Thymus (tissue), 11 donors: ENCODE data around the gene TMEM272. TPM values are rescaled to one million over a fixed set of nuclear protein-coding genes. Genes with fewer than 3 reads are reported as not detected.

ENCODE experiments used
- DNase-seq, 9 donors: peaks; one replicate each; pipeline ENCODE4 v3.0.0-alpha.2; 2013; ENCODE audit warnings: low spot score in 9 of 9, low read depth in 6 of 9, missing footprints in 1 of 9
- H3K27ac ChIP-seq, 2 donors: one replicate each; pipeline ENCODE4 v1.5.1; 2013; ENCODE audit warnings: control low read depth in 1 of 2, low read depth in 1 of 2, low read length in 1 of 2, mild to moderate bottlenecking in 1 of 2, moderate library complexity in 1 of 2
- H3K27me3 ChIP-seq, 2 donors: one replicate each; pipeline ENCODE4 v1.5.1; 2013; ENCODE audit warnings: low read length in 1 of 2; ENCODE audit not compliant: control insufficient read depth in 2 of 2, insufficient read depth in 1 of 2
- H3K36me3 ChIP-seq, 2 donors: one replicate each; pipeline ENCODE4 v1.5.1; 2013; ENCODE audit warnings: low read length in 1 of 2, mild to moderate bottlenecking in 1 of 2, moderate library complexity in 1 of 2; ENCODE audit not compliant: control insufficient read depth in 2 of 2, insufficient read depth in 2 of 2
- H3K4me1 ChIP-seq, 2 donors: one replicate each; pipeline ENCODE4 v1.5.1; 2013; ENCODE audit warnings: low read length in 2 of 2; ENCODE audit not compliant: control insufficient read depth in 2 of 2, insufficient read depth in 2 of 2
- H3K4me3 ChIP-seq, 2 donors: one replicate each; pipeline ENCODE4 v1.5.1; 2013; ENCODE audit warnings: low read length in 2 of 2, control low read depth in 1 of 2, mild to moderate bottlenecking in 1 of 2
- H3K9me3 ChIP-seq, 2 donors: one replicate each; pipeline ENCODE4 v1.5.1; 2013; ENCODE audit warnings: low read length in 1 of 2, mild to moderate bottlenecking in 1 of 2; ENCODE audit not compliant: control insufficient read depth in 2 of 2, insufficient read depth in 1 of 2
- WGBS: extraction: QIAGEN DNeasy Blood & Tissue Kit; methylation state at CpG from one replicate; pipeline ENCODE4 v1.1.7; 2013; 5-methylcytosine and 5-hydroxymethylcytosine counted together
- polyA plus RNA-seq: library from polyadenylated mRNA; stranded (reverse); fragments of 200-250 nt; gene quantifications from one replicate; pipeline ENCODE4 v1.2.3, GENCODE V29; 2013
- total RNA-seq: library from RNA; stranded (reverse); fragments of 120-200 nt; gene quantifications from one replicate; pipeline ENCODE4 v1.2.4, GENCODE V29; 2013
- donor health status: healthy.

TMEM272 gene
- total and polyA plus RNA-seq, 2 donors: 0.38 to 0.68 TPM

DNA sequence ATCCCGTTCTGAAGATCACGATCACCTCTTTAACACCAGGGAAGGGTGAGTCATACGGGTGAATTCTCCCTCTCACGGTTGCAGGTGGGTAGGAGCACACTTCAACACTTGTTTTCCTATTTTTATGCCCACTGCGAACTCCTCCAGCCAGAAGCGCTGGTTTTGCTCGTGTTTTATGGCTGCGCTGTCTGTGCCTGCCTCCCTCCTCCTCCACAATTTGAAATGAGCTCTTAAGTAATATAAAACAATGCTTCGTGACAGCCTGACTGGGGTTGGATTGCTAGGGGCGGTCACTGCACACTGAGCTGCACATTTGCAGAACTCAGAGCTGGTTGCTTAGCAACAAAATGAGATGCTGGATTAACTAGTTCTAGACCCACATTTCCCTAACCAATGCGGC, 29.7 kb upstream of the TMEM272 start:
- H3K27ac ChIP-seq: no peak overlapping the region
- H3K36me3 ChIP-seq: no peaks in the 10 kb centered on the region
- no peak for DNase-seq
- H3K4me1 ChIP-seq: peaks cover 5 to 36% of the 10 kb centered on the region in 2 donors
- WGBS: 98% methylated on average over 11 of the region's 11 CpGs
- H3K9me3 ChIP-seq: no peaks in the 10 kb centered on the region
- no peak overlapping the region for H3K4me3 ChIP-seq
- no peaks in the 10 kb centered on the region for H3K27me3 ChIP-seq

DNA sequence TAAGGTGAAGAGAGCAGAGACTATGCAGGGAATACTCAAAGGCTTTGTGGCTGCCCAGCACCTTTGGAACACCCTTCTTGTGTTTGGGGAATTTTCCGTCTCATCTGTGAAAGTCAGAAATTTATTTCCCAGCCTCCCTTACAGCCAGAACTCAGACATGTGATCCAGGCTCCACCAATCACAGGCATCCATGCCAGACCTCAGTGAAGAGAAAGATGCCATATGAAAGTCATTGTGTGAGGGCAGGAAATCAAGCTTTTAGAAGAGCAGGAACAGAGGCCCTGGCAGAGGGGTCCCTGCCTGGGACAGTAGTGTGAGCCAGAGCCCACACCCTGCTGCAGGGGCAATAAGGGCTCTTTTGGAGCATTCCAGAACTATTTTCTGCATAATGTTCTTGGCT, 28.9 kb upstream of the TMEM272 start:
- peaks cover 5 to 38% of the 10 kb centered on the region in 2 donors for H3K4me1 ChIP-seq
- H3K4me3 ChIP-seq: no peak overlapping the region
- no peak overlapping the region for H3K27ac ChIP-seq
- H3K9me3 ChIP-seq: no peaks in the 10 kb centered on the region
- peak in 2 of 9 donors; percentile 35 to 54 for DNase-seq
- no peaks in the 10 kb centered on the region for H3K27me3 ChIP-seq
- WGBS: 95% methylated on average over 1 of the region's 1 CpG
- no peaks in the 10 kb centered on the region for H3K36me3 ChIP-seq

DNA sequence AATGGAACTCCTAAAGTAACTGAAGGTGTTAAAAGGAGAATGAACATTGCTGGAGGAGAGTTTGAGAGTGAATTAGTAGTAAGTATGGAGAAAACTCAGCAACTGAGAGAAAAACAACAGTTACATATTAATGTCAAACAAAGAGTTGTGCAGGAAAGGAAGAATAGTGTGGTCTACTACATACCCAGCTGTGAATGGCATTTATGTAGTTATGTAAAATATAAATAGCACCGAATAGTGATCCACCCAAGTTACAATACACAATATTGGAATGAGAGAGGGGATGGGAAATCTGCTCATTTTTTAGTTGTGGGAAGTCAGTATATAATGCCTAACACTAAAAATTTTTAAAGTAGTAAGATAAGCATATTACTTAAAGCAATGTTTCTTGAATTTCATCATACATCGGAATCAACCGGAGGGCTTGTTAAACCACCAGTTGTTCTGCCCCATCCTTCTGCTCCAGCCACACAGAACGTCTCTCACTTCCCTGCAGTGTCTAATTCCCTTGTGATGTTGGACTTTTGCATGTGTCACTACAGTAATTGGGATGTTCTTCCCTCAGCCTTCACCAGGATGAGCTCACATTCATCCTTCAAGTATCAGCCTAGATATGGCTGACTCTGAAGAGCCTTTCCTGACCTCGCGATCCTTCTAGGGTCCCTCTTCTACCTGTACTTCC, 28.3 kb upstream of the TMEM272 start:
- H3K27me3 ChIP-seq: no peaks in the 10 kb centered on the region
- H3K27ac ChIP-seq: no peak overlapping the region
- peaks cover 5 to 42% of the 10 kb centered on the region in 2 donors for H3K4me1 ChIP-seq
- no peak overlapping the region for H3K4me3 ChIP-seq
- no peaks in the 10 kb centered on the region for H3K36me3 ChIP-seq
- DNase-seq: no peak
- WGBS: 97% methylated on average over 6 of the region's 6 CpGs
- H3K9me3 ChIP-seq: no peaks in the 10 kb centered on the region

DNA sequence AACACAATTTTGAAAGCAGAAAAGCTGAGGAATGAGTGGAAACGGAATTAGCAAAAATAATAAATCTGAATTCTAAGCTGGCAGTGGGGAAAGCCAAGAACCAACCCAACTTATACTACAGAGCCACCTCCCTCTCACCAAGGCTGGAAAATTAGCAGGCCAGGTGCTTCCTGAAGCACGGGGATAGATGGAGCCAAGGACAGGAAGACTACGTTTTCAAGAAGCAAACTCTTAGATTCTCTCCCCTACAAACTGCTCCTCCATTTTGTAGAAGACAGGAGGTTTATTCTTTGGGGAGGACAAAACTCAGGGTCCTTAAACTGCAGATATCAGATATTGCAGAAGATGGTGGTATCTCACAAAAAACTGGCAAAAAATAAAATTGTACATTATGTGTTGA, 25.6 kb upstream of the TMEM272 start:
- H3K27ac ChIP-seq: peak overlapping the region in 1 of 2 donors; percentile 4
- H3K27me3 ChIP-seq: no peaks in the 10 kb centered on the region
- H3K4me3 ChIP-seq: no peak overlapping the region
- H3K9me3 ChIP-seq: no peaks in the 10 kb centered on the region
- H3K36me3 ChIP-seq: no peaks in the 10 kb centered on the region
- peaks cover 7 to 52% of the 10 kb centered on the region in 2 donors for H3K4me1 ChIP-seq
- no peak for DNase-seq
- 18% methylated on average over 3 of the region's 3 CpGs for WGBS

DNA sequence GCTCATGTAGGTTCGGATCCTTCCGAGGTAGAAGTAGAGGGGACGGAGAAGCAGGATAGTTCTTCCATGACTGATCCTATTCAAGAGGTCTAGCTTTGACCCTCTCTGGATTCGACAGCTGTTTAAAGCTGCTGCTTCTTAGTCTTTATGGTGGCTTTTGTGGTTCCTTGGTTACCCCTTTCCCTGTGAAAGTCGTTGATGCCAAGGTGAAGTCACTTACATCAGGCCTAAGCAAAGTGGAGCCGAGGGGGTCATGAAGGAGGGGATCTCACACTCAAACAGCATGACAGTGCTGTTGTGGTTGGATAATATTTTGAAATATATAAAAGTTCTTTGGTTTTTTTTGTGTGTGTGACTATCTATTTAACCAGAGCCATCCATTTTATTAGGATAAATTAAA, 24.9 kb upstream of the TMEM272 start:
- Histone ChIP-seq H3K4me1 (peaks cover 7 to 50% of the 10 kb centered on the region in 2 donors), H3K36me3 (no peaks in the 10 kb centered on the region), H3K27me3 (no peaks in the 10 kb centered on the region), H3K4me3 (no peak overlapping the region), H3K27ac (no peak overlapping the region), H3K9me3 (no peaks in the 10 kb centered on the region)
- DNase-seq: peak in 1 of 9 donors; percentile 53
- WGBS: 37% methylated on average over 6 of the region's 6 CpGs

DNA sequence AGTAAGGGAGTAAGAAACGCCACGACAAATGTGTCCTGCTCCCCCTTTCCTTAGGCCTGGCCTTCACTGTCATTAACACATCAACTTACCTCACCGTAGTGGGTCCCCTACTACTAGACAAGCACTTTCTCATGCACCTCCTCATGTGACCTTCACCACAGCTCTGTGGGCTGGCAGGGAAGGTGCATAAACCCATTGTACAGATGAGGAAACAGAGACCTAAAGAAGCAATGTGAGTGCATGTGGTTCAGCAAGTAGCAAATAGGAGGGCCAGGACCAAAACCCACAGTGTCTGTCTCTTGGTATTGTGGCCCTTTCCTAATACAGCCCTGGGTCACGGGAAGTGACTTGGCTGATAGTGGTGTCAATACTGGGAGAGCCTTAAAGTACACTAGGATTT, 22.1 kb upstream of the TMEM272 start:
- Histone ChIP-seq H3K9me3 (no peaks in the 10 kb centered on the region), H3K4me1 (peaks cover 10 to 53% of the 10 kb centered on the region in 2 donors), H3K27ac (no peak overlapping the region), H3K4me3 (no peak overlapping the region), H3K36me3 (no peaks in the 10 kb centered on the region), H3K27me3 (no peaks in the 10 kb centered on the region)
- 98% methylated on average over 4 of the region's 4 CpGs for WGBS
- no peak for DNase-seq

DNA sequence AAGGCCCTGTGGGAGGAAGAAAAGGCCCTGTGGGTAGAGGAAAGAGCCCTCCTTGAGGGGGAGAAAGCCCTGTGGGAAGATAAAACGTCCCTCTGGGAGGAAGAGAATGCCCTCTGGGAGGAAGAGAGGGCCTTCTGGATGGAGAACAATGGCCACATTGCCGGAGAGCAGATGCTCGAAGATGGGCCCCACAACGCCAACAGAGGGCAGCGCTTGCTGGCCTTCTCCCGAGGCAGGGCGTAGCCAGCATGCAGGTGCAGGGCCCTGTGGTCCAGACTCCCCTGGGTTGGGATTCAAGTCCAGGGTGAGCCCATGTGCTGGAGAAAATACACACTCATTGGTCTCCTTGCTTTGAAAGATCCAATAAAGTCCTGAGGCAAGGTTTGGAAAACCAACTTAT, 20.9 kb upstream of the TMEM272 start:
- H3K4me1 ChIP-seq: peaks cover 10 to 42% of the 10 kb centered on the region in 2 donors
- no peaks in the 10 kb centered on the region for H3K36me3 ChIP-seq
- H3K4me3 ChIP-seq: no peak overlapping the region
- WGBS: 91% methylated on average over 7 of the region's 7 CpGs
- no peaks in the 10 kb centered on the region for H3K27me3 ChIP-seq
- no peak overlapping the region for H3K27ac ChIP-seq
- no peak for DNase-seq
- no peaks in the 10 kb centered on the region for H3K9me3 ChIP-seq

DNA sequence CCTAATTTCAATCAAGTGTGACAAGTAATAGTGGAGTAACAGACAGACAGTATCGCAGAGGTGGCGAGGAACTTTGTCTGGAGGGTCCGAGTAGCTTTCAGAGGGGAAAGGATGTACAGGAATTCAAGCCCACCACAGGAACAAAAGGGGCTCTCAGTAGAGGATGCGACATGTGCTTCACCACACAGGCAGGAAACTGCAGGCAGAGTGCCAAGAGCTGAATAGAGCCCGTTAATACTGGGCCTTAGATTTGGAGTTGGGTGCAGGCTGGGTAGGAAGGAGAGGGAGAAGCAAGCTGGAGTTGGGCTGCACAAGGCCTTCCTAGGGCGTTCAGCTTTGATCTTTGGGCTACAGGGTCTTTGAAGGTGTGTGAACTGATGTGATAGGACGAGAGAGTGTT, 18.0 kb upstream of the TMEM272 start:
- WGBS: 16% methylated on average over 7 of the region's 7 CpGs
- peaks cover 5 to 21% of the 10 kb centered on the region in 2 donors for H3K4me1 ChIP-seq
- H3K36me3 ChIP-seq: no peaks in the 10 kb centered on the region
- H3K27ac ChIP-seq: no peak overlapping the region
- H3K9me3 ChIP-seq: no peaks in the 10 kb centered on the region
- DNase-seq: peak in 1 of 9 donors; percentile 47
- no peak overlapping the region for H3K4me3 ChIP-seq
- no peaks in the 10 kb centered on the region for H3K27me3 ChIP-seq

DNA sequence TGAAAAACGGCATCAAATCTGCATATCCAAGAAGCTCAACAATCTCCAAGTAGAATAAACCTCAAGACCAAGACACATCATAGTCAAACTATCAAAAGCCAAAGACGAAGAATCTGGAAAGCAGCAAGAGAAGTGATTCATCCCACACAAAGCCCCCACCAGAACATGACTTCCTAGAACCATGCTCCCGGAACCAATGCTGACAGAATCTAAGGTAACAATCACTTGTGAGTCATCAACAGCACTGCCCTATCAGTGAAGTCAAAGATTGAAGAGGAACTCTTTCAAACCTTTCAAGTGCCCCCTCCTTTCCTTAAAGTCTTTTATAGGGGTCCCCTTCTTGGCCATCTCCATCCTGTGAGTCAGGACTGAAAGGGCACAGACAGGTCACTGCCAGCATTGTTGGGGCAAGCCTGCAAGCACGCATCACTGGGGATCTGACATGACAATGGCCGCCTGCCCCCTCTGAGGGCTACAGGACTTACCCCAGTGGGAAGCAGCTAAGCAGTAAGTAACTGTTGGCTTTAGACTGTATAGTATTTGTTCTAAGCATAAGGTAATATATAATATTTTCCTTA, 16.8 kb upstream of the TMEM272 start, which contains the start of gene CCDC70:
Gene CCDC70 (plus strand): TSS at position 247 of the 578 bp plus-strand sequence. CDS start 3,443 bp downstream, outside the sequence.
- no peaks in the 10 kb centered on the region for H3K9me3 ChIP-seq
- H3K27me3 ChIP-seq: no peaks in the 10 kb centered on the region
- WGBS: 98% methylated on average over 5 of the region's 5 CpGs
- peaks cover 2 to 10% of the 10 kb centered on the region in 2 donors for H3K4me1 ChIP-seq
- no peak within 1 kb of the TSS for H3K4me3 ChIP-seq
- no peak for DNase-seq
- no peak within 1 kb of the TSS for H3K27ac ChIP-seq
- no peaks in the 10 kb centered on the region for H3K36me3 ChIP-seq
